HG03097 (cell line): ENCODE data around the gene PDIA4.
A peak's percentile ranks its signal among the peaks of the same experiment; 100 is the strongest.
"Not testable (repeated sequence)": the region's sequence is repeated elsewhere in the genome, so short reads cannot be mapped to it uniquely, and the experiment has no call there.

Source experiments
- ATAC-seq: cut with Tn5 transposase; IDR thresholded peaks from one replicate; pipeline ENCODE4 v1.9.1; 2021; ENCODE audit not compliant: unreplicated experiment, low FRiP score

Gene PDIA4

DNA sequence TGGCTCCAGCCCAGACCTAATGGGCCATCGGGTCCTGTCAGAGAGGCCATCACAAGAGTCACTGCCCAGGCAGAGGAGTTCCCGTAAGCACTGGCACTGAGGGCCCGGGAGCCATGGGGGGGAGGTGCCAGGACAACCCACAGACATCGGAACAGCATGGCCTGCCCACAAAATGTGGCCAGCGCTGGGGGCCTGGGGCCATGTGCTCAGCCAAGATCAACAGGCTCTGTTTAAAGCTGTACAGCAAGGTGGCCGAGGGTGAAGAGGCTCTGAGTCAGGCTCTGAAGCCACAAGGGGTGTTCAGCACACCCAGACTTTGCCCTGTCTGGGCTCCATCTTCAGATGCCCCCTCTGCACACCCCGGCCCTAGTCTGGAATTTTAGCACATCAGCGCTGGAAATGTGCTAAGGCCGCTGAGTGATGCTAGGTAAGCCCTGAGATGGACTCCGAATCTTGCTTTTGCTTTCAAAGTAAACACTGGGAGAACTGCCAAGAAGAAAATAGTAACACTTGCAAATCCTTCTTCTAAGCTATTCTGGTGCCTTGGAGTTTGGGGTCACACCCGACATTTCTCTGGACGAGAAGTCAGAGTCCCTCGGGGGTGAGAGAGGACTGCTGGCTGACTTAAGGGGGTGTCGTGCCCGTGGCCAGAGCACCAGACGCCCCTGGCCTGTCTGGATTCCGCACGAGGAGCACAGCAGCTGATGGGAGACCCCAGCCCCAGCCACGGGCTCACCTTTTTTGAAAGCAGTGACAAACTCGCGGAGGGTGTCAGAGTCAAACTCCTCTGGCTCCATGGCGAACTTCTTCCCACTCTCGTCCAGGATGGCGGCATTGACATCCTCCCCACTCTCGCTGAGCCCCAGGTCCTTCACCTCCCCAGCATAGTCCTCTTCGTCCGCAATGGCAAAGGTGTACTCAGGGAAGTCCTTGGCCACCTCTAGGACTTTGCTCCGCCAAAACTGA, 23.6 kb downstream of the PDIA4 start:
- ATAC-seq, result no peak

DNA sequence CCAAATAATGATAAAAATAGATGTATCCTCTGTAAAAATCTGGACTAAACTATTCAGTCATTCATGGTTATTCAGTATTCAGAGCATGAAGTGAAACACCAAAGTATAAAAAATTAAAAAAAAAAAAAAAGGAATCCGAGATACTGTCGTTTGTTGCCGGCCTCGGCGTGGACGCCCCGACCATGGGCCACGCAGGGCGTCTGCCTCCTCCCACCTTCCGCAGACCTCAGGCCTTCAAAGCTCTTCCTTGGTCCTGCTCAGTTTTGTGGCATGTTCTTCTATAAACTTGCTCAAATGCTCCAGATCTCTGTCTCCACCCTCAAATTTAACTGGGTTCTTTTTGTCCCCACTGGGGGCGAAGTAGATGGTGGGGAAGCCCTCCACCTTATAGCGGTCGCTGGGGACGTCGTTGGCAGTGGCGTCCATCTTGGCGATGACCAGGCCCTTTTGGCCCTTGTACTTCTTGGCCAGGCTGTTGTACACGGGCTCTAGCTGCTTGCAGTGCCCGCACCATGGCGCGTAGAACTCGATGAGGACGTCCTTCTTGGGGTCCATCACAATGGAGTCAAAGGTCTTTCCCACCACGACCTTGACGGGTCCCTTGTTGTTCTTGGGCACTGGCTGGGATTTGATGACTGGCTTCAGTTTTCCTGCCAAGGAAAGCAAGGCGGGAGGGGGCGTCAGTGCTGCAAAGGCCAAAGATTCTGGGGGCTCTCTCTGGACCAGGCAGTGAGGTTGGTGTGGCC, 24.6 kb downstream of the PDIA4 start:
- no peak for ATAC-seq

DNA sequence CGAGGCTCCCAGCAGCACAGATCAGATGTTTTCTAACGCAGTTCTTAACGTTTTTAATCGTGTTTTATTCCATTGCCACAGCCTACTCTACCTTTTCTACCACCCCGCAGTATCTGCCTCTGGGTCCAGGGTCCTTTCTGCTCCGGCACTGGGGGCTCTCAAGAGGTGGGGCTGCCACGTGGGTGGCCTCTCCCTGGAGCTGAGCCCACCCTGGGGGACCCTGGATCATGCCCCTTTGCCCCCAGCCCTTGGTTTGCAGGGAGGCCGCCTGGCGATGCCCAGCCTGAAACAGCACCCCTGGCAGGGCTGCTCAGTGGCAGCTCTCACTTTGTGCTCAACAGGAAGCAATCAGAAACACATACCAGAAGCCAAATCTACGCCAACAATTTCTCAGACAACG, 25.3 kb downstream of the PDIA4 start:
- ATAC-seq, result no peak

DNA sequence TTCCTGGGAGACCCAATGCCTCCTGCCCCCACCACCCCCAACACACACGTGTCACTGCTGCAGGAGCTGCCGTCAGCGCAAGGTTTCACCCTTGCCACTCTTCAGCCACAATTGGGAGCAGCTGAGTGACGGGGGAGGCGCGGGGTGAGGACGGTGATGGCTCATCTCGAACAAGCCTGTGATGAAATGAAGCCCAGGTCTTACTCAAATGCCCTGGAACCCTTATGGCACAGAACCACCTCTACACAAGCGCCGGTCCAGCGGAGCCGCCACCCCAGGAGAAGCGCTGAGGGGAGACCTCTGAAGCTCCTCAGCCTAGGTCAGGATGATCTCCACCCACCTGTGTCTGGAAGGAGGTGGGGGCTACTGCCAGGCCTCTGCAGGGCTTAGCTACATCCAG, 25.7 kb downstream of the PDIA4 start:
- ATAC-seq, result no peak

DNA sequence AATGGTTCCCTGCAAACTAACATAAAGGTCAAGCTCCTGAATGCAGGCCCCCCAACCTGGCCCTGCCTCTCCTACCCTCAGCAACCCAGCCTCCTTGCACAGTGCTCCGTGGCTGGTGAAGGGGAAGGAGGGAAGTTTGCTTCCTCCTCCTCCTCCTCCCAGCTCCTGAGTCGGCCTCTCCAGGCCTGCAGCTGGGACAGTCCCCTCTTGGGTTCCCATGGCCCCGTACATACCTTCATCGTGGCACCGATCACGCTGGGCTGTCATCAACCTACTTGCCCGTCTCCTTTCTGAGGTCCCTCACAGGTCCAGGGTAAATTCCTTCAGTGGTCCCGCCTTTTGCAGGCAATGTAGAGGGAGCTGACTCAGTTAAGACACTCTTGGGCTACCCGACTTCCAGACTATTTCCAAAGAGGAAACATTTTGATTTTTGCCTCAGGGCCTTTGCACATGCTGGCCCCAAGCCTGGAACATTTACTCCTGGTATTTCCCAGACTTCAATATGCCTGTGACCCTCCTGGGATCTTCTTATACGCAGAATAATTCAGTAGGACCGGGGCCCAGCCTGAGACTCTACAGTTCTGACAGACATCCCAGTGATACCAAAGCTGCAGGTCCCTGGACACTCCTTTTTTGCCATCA, 26.8 kb downstream of the PDIA4 start:
- no peak for ATAC-seq

DNA sequence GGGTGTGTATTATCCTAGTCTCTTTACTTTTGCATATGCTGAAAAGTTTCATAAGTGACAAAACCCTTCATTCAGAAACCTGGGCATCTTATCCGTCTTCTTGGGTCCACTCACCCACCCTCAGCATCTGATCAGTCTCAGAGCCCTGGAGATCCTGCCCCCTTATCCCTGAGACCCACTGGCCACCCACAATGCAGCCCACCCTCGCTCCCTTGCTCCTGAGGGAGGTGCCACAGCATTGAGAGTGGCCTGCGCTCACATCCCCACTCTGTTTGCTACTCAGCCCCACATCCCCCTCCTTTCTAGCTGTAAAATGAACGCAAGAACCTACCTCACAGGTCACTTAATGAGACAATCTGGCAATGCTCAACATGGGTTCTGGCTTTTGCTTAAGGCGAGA, 27.3 kb downstream of the PDIA4 start:
- no peak for ATAC-seq

DNA sequence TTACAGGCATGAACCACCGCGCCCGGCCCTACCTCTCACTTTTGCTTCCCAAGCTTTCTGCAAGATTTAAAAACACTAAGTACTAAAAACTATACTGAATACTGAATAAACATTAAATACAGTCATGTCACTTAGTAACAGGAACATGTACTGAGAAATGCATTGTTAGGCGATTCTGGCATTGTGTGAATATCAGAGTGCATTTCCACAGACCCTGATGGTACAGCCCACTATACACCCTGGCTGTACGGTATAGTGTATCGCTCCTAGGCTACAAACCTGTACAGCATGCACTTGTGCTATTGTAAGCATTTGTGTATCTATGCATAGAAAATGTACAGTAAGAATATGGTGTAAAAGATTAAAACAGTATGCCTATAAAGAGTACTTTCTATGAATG, 29.1 kb downstream of the PDIA4 start:
- ATAC-seq, result no peak

DNA sequence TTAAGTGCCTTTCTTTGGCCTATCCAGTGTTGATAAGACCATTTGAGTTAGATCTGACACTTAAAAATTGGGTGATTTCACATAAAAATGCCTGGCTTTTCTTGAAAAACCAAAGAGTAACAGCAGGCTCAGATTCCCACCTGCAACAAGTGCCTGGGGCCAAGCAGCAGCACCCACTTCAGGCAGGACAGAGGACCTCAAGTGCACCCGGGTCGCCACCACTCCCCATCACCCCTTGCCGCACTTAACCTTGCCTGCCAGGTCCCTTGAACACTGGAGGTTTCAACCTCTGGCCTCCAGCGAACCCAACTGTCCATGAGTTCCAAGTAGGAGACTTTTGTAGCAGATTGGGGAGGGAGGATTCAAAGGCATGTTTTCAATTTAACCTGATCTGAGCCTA, 30.8 kb downstream of the PDIA4 start:
- ATAC-seq, result no peak

DNA sequence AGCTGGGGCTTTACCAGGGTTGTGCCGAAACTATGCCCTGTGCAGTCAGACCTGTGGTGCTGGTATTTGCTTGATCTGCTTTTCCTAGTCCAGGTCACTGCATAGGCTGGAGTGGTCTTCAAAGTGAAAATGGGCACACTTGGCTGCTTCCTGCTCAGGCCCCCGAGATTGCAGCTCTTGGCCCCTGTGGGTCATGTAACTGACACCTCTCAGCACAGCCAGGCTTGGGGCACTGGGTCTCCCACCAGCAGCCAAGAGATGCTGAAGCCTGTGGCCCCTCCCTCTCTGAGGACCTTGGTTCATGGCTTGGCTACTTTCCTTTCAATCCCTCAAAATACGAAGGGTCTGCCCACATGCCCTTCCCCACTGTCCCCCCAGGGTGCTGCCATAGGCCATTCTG, 33.7 kb downstream of the PDIA4 start:
- ATAC-seq, result no peak

DNA sequence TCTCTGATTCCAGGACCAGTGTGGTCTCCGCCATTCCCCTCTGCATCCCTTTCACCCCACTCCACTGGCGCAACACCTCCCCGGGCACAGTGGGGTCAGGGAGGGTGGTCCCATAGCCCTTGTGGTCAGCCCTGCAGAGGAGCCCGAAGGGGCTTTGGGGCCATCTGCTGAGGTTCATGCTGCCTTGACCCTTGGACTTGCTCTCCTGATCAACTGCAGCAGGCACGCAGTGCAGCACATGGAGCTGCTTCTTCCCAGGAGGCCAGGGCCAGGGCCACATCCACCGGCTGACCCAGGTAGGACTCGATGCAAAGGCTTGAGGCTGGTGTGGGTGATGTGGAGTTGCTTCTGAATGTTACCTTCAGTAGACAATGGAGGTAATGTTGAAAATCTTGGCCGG, 35.1 kb downstream of the PDIA4 start:
- no peak for ATAC-seq

DNA sequence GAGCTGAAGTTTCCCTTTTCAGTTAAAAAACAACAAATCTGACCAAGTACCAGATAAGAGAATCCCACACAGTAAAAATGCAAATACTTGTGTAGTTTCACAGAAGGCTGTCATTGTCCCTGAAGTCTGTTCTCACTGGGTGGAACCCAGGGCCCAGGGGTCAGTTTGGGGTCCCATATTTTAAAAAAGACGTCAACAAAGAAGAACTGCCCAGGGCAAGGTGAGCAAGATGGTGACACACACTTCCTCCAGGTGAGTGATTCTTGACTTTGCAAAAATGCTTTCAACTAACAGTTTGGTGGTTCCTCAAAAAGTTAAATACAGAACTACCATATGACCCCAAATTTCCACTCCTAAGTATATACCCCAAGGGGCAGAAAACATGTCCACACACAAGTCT, 36.8 kb downstream of the PDIA4 start:
- no peak for ATAC-seq

DNA sequence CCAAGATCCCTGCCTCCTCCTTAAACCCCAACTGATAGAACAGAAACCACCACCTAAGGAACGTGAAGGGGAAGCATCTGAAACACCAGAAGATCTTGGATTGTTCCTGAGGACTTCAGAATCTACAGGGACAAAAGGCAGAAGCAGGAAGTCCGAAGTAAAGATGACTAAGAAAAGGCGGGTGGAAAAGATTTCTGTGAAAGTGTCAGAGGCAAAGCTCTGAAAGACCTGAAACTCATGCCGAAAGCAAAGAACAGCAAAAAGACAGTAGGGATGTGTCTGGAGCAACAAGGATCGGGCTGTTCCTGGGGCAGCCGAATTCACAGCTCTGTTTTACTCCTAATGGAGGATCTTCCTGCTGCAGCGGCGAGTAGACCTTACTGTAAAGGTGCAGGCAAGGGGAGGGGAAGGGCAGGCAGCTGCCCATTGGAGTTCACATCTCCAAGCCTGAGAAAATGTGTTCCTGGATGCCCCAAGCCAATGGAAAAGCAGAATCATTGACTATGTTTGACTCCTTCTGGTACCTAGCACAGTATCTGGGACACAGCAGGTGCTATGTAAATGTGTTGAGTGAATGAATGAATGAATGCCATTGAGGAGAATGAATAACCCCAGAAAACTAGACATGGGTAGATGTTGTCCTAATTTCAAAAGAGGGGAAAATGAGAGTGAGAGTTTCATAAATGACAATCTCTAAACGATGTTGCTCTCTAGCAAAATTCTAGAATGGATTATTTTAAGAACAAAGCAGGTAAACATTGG, 40.4 kb downstream of the PDIA4 start:
- ATAC-seq, result no peak

DNA sequence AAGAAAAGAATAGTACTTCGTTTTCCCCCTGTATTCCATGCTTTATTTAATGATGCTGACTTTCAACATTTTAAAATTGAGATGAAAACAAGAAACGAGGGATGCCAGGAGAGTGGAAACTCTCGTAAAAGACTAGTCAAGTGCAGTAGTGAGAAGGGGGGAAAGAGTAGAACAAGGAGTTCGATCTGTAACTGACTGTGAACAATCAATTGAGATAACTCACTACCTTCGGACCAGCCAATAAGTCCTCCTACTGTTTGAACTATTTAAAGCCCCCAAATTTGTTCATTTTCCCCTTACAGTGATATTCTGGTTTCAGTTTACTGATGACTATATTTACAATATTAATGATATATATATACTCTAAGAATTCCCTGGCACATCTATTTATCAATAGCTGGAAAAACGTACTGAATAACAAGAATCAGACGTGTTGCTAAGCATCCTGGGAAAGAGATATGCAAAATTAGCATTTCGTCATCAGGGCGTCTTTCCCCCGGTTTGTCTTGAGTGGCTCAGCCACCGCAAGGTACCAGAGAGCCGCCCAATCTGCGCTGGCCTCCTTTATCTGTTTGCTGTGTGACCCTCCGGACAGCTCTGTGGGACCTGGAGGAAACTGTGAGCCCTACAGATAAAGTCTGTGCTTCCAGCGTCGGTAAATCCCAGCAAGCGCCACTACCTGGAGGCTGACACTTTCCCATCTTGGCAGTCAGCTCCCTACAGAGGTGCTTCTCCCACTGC, 41.1 kb downstream of the PDIA4 start:
- ATAC-seq, result peak; percentile 83

DNA sequence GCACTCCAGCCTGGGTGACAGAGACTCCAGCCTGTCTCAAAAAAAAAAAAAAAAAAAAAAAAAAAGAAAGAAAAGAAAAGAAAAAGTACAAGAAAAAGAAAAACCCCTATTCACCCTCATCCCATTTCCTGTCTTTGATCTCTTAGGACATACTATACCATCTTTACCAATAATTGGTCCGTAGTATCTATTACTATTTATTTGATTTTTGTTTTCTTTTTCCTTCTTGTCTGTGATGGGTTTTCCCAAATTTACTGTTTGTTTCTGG, 41.6 kb downstream of the PDIA4 start:
- no peak for ATAC-seq

DNA sequence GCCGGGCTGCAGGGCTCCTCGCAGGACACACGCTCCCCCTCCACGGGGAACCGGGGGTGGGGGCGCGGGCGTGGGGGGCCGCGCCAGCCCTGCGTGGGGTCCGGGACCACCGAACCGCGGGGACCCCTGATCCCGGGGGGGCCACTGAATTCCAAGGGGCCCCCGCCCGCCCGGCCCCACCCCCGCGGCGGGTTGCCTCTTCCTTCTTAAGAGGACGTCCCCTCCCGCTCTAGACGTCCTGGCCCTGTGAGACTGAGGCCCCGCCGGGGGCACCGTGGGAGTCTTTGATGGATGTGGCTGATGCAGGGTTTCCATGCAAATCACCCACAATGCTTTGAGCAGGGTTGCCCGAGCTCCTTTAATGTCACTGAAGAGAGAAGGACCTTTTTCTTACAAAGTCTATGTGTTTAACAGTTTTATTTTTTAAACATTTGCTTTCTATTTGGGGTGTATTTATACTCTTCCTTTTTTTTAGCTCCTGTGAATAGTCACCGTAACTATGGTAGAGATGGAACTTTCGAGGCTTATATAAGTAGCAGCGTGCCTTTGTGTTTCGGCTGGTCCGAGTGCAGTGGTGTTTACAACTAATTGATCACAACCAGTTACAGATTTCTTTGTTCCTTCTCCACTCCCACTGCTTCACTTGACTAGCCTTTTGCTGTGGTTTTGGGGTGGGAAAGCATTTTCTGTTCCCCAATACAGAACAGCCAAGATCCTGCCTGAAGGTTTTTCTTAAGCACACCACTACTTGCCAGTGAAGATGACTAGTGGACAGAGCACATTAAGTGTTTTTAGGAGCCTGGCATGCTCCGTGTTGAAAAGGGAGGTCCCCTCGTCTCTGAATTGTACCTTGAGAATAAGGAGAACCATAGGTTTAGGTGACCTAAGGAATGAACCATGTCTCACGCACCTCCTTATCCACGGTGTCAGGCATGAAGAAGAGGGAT, 44.8 kb downstream of the PDIA4 start:
- ATAC-seq, result peak; percentile 48

DNA sequence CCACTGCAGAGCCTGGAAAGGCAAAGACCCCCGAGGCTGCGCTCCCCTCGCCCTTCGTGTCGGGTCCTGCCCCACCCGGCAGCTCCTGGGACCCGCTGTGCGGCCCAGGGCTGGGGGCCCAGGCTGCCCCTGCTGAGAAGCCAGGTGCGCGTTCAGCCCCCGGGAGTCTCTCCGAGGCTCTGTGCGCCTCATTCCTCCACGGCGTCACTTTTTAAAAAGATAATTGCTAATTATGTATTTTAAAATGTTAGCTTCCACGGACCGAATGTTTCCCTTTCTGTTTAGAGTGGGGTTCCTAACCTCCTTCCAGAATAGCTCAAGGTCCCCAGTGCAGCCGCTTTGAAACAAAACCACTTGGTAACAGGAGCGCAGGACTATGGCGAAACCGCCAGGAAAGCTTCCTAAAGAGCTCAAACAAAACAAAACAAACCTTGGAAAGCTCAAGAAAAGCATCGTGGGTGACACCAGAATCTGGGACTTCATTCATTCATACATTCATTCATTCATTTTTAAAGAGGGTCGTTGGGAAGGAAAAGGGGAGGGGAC, 45.6 kb downstream of the PDIA4 start:
- ATAC-seq, result no peak

DNA sequence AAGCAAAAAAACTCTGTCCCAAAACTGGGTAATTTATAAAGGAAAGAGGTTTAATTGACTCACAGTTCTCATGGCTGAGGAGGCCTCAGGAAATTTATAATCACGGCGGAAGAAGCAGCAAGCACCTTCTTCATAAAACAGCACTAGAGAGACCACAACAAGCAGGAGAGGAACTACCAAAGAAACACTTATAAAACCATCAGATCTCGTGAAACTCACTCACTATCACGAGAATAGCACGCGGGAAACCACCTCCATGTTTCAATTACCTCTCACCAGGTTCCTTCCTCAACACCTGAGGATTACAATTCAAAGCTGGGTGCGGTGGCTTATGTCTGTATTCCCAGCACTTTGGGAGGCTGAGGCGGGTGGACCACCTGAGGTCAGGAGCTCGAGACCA, 48.5 kb downstream of the PDIA4 start:
- no peak for ATAC-seq

DNA sequence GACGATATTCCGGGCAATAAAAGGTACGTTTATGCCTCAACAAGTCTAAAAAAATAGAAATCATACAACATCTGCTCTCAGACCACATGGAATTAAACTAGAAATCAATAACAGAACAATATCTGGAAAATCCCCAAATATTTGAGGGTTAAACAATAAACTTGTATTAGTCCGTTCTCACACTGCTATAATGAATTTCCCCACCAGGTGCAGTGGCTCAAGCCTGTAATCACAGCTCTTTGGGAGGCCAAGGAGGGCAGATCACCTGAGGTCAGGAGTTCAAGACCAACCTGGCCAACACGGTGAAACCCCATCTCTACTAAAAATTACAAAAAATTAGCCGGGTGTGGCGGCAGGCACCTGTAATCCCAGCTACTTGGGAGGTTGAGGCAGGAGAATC, 49.2 kb downstream of the PDIA4 start:
- not testable (repeated sequence) for ATAC-seq

DNA sequence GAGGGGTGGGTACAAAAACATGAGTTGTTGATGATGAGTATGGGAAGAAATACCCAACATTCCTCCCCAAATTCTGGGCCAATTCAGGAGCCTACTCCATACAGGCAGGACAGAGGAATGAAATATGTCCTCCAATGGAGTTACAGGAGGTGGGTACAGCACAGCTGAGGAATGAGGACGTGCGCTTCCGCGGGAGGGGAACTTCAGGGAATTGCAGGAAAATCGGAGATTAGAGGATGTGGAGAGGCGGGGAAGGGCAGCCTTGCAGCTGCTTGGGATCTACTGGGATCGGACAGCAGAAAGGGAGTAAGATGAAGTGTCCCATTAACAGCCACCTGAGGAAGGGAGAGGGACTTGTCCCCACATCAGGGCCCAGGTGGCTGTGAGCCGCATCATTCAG, 50.2 kb downstream of the PDIA4 start:
- ATAC-seq, result no peak
